Transverse colon (tissue), 4 donors: ENCODE data around the gene IL12B.

ENCODE experiments used
- CTCF ChIP-seq, 5 experiments: fragments of 200-600 bp in 3 of 5; fragments of 450-650 bp in 2 of 5; sonication (generic) in 3 of 5; IDR thresholded peaks; 1 replicate in 2 of 5; 2 replicates in 3 of 5; pipeline ENCODE4 v1.5.1; 2016 to 2017; ENCODE audit warnings: antibody characterized with exemption in 5 of 5, inconsistent platforms in 3 of 5, mild to moderate bottlenecking in 2 of 5, moderate library complexity in 1 of 5
- EP300 ChIP-seq: sonication (generic); formaldehyde crosslinking; IDR thresholded peaks from one replicate; pipeline ENCODE4 v1.6.1; 2017; ENCODE audit warnings: antibody characterized with exemption, low read depth
- POLR2A ChIP-seq: fragments of 450-650 bp; IDR thresholded peaks from one replicate; pipeline ENCODE4 v1.6.1; 2016; ENCODE audit warnings: antibody characterized with exemption, mild to moderate bottlenecking, moderate library complexity
- POLR2AphosphoS5 ChIP-seq, 3 donors: sonication (generic); formaldehyde crosslinking; IDR thresholded peaks; one replicate each; pipeline ENCODE4 v1.6.1; 2016; ENCODE audit warnings: antibody characterized with exemption in 3 of 3

- TF ChIP-seq POLR2A = no peak
- peak; percentile 33 to 55 (median 50) for TF ChIP-seq CTCF (IDR thresholded peaks at IDR 0.05)
- no peak for TF ChIP-seq POLR2AphosphoS5 (IDR thresholded peaks at IDR 0.05)
- no peak for TF ChIP-seq EP300
Observed at GRCh38 chr5:159316519-159317383, 13.5 kb downstream of the IL12B start.
